Duodenal mucosa (tissue), 2 donors: ENCODE results near the gene CST11.

ENCODE experiments used
- H3K27ac ChIP-seq: one replicate; pipeline ENCODE4 v1.7.0; 2013; ENCODE audit warnings: low read depth, low read length
- H3K27me3 ChIP-seq, 2 donors: one replicate each; pipeline ENCODE4 v1.7.0; 2013; ENCODE audit warnings: low read length in 2 of 2, control low read depth in 1 of 2; ENCODE audit not compliant: insufficient read depth in 2 of 2, control insufficient read depth in 1 of 2
- H3K36me3 ChIP-seq, 2 donors: one replicate each; pipeline ENCODE4 v1.7.0; 2013; ENCODE audit warnings: low read length in 2 of 2, control low read depth in 1 of 2; ENCODE audit not compliant: insufficient read depth in 2 of 2, control insufficient read depth in 1 of 2
- H3K4me1 ChIP-seq, 2 donors: one replicate each; pipeline ENCODE4 v1.7.0; 2013; ENCODE audit warnings: low read length in 2 of 2, control low read depth in 1 of 2; ENCODE audit not compliant: insufficient read depth in 2 of 2, control insufficient read depth in 1 of 2
- H3K4me3 ChIP-seq, 2 donors: one replicate each; pipeline ENCODE4 v1.7.0; 2013; ENCODE audit warnings: low read length in 2 of 2, low read depth in 1 of 2
- H3K9ac ChIP-seq, 2 donors: one replicate each; pipeline ENCODE4 v1.7.0; 2013; ENCODE audit warnings: low read length in 2 of 2, low read depth in 1 of 2
- H3K9me3 ChIP-seq, 2 donors: one replicate each; pipeline ENCODE4 v1.7.0; 2013; ENCODE audit warnings: low read length in 2 of 2, control low read depth in 1 of 2; ENCODE audit not compliant: control insufficient read depth in 1 of 2

The CST11 gene

GRCh38 chr20:23452776-23453175, at the start of gene CST11:
TSS of gene CST11 (minus strand) at chr20:23452876. CDS start at chr20:23452811, 65 bp downstream.
- H3K27me3 ChIP-seq: peaks cover 0 to 5% of the 10 kb centered on the region in 2 donors
- no peak within 1 kb of the TSS for H3K27ac ChIP-seq

DNA sequence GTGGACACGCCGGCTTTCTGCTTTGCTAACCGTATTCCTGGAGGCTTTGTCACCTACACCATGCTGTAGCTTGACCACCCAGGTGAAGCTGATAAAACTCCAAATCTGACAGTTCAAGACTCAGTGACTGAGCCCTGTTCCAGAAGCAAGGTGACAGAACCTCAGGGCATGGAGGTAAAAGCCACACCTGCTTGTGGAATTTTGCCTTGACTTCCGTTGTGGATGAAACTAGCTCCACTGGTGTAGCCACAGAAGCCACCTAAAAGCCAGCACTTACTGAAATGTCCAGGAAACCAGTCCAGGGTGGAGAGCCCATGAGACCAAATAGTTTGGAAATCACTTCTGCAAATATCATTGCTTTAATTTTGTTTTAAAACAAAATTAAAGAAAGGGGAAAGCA, 49.2 kb upstream of the CST11 start:
- Histone ChIP-seq H3K4me1 (no peaks in the 10 kb centered on the region), H3K4me3 (no peak overlapping the region), H3K36me3 (no peaks in the 10 kb centered on the region), H3K9ac (no peak overlapping the region), H3K27ac (no peak overlapping the region), H3K27me3 (peaks cover 0 to 3% of the 10 kb centered on the region in 2 donors), H3K9me3 (no peaks in the 10 kb centered on the region)

More at GRCh38 chr20:23452776-23453175, at the start of gene CST11:
- no peak within 1 kb of the TSS for H3K4me3 ChIP-seq
- no peaks in the 10 kb centered on the region for H3K4me1 ChIP-seq
- H3K9ac ChIP-seq: no peak within 1 kb of the TSS
- peaks cover 0 to 3% of the 10 kb centered on the region in 2 donors for H3K9me3 ChIP-seq
- no peaks in the 10 kb centered on the region for H3K36me3 ChIP-seq

DNA sequence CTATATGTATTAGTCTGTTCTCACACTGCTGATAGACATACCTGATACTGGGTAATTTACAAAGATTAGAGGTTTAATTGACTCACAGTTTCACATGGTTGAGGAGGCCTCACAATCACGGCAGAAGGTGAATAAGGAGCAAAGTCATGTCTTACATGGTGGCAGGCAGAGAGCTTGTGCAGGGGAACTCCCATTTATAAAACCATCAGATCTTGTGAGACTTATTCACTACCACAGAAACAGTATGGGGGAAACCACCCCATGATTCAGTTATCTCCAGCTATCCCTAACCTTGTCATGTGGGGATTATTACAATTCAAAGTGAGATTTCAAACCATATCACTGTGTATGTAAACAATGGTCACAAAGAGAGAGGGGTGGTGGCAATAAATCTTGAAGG, 44.9 kb upstream of the CST11 start:
- Histone ChIP-seq H3K4me3 (no peak overlapping the region), H3K9me3 (no peaks in the 10 kb centered on the region), H3K9ac (no peak overlapping the region), H3K4me1 (no peaks in the 10 kb centered on the region), H3K27ac (no peak overlapping the region), H3K27me3 (peaks cover 0 to 3% of the 10 kb centered on the region in 2 donors), H3K36me3 (no peaks in the 10 kb centered on the region)

DNA sequence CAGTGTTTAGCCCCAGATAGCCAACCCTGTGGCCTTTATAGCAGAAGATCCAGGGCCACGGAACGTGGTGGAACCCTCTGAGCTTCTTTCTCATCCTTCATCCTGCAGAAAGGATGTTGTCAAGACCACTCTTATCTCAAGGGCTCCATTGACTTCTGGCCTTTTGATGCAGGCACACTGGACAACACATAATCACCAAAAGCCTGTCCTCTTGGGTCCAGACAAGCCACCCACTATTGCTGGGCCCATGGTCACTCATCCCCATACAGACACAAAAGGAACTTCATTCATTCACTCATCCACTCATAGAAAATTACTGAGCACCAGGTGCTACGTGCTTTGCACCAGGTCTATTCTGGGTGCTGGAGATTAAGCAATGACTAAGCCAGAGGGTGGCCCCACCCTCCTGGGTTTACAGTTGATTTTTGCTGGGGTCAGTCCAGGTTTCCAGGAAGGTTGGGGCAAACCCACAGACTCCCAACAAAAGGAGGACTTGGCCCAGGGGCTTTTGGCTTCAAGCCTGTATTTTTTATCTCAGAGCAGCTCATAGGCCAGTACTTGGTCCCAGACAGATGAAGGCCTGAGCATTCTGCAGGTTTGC, 40.6 kb upstream of the CST11 start:
- H3K4me1 ChIP-seq: no peaks in the 10 kb centered on the region
- H3K4me3 ChIP-seq: no peak overlapping the region
- no peak overlapping the region for H3K9ac ChIP-seq
- no peaks in the 10 kb centered on the region for H3K9me3 ChIP-seq
- H3K36me3 ChIP-seq: no peaks in the 10 kb centered on the region
- H3K27me3 ChIP-seq: no peaks in the 10 kb centered on the region
- no peak overlapping the region for H3K27ac ChIP-seq

- H3K27me3 ChIP-seq: no peaks in the 10 kb centered on the region
- no peaks in the 10 kb centered on the region for H3K9me3 ChIP-seq
- no peak overlapping the region for H3K9ac ChIP-seq
- H3K4me1 ChIP-seq: no peaks in the 10 kb centered on the region
- H3K36me3 ChIP-seq: no peaks in the 10 kb centered on the region
- no peak overlapping the region for H3K27ac ChIP-seq
- H3K4me3 ChIP-seq: no peak overlapping the region
Observed at GRCh38 chr20:23492292-23492691, 39.6 kb upstream of the CST11 start.

DNA sequence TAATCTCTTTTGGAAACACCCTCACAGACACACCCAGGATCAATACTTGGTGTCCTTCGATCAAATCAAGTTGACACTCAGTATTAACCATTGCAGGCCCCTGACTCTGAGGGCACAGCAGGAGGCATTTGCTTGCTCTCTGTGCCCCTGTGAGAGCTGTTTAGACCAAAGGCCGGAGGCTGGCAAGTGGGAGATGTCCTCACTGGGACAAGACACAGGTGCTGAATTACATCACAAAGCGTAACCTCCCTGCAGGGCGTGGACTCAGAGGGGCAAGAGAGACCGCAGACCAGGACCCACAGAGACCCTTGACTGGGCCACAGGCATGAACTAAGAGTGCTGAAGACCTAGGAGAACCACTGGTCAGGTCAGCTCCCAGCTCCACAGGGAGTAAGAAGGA, 38.1 kb upstream of the CST11 start, which contains the start of gene CST8:
Gene CST8 (plus strand): TSS at position 301 of the 400 bp plus-strand sequence. CDS start 551 bp downstream, outside the sequence.
- Histone ChIP-seq H3K9me3 (no peaks in the 10 kb centered on the region), H3K4me1 (no peaks in the 10 kb centered on the region), H3K27me3 (no peaks in the 10 kb centered on the region), H3K9ac (no peak within 1 kb of the TSS), H3K36me3 (no peaks in the 10 kb centered on the region), H3K27ac (no peak within 1 kb of the TSS), H3K4me3 (no peak within 1 kb of the TSS)

GRCh38 chr20:23488996-23489395, 36.3 kb upstream of the CST11 start:
- Histone ChIP-seq H3K27ac (no peak overlapping the region), H3K4me3 (no peak overlapping the region), H3K9ac (no peak overlapping the region), H3K36me3 (no peaks in the 10 kb centered on the region), H3K4me1 (no peaks in the 10 kb centered on the region), H3K27me3 (no peaks in the 10 kb centered on the region), H3K9me3 (no peaks in the 10 kb centered on the region)

DNA sequence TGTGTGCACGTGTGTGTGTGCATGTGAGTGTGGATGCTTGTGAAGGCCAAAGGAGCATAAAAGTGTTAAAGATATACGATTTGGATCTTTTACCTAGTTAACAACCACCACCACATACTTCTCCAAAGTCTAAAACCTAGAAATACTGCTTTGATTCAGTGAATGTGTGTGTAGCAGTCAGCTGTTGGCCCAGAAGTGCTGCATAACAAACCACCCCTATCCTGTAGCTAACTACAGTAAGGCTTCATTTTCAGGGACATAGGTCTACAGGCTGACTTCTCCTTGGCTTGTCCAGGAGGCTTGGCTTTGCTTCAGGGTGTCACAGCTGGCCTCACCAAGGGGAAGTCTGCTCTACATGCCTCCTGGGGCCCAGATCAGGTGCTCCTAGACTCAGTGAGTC, 35.8 kb upstream of the CST11 start:
- Histone ChIP-seq H3K27me3 (no peaks in the 10 kb centered on the region), H3K4me1 (no peaks in the 10 kb centered on the region), H3K36me3 (no peaks in the 10 kb centered on the region), H3K4me3 (no peak overlapping the region), H3K9me3 (no peaks in the 10 kb centered on the region), H3K9ac (no peak overlapping the region), H3K27ac (no peak overlapping the region)

- Histone ChIP-seq H3K4me1 (no peaks in the 10 kb centered on the region), H3K27ac (no peak overlapping the region), H3K27me3 (no peaks in the 10 kb centered on the region), H3K4me3 (no peak overlapping the region), H3K9me3 (no peaks in the 10 kb centered on the region), H3K36me3 (no peaks in the 10 kb centered on the region), H3K9ac (no peak overlapping the region)
Observed at GRCh38 chr20:23484081-23484480, 31.4 kb upstream of the CST11 start.

- Histone ChIP-seq H3K9ac (no peak overlapping the region), H3K4me3 (no peak overlapping the region), H3K36me3 (no peaks in the 10 kb centered on the region), H3K9me3 (no peaks in the 10 kb centered on the region), H3K4me1 (no peaks in the 10 kb centered on the region), H3K27ac (no peak overlapping the region), H3K27me3 (no peaks in the 10 kb centered on the region)
Observed at GRCh38 chr20:23482138-23482537, 29.5 kb upstream of the CST11 start.
